NCI-H526 treated with DMSO at 0.1 percent for 48 hours (cell line): ENCODE measurements around the gene AVP.
"Not testable (repeated sequence)": the region's sequence is repeated elsewhere in the genome, so short reads cannot be mapped to it uniquely, and the experiment has no call there.

Experiments used
- DNase-seq: peaks from one replicate; lab custom pipeline; 2025; lab: John Stamatoyannopoulos, UW

Gene AVP

GRCh38 chr20:3082955-3083952 lies 1.3 kb downstream of the AVP start:
- DNase-seq = no peak

DNA sequence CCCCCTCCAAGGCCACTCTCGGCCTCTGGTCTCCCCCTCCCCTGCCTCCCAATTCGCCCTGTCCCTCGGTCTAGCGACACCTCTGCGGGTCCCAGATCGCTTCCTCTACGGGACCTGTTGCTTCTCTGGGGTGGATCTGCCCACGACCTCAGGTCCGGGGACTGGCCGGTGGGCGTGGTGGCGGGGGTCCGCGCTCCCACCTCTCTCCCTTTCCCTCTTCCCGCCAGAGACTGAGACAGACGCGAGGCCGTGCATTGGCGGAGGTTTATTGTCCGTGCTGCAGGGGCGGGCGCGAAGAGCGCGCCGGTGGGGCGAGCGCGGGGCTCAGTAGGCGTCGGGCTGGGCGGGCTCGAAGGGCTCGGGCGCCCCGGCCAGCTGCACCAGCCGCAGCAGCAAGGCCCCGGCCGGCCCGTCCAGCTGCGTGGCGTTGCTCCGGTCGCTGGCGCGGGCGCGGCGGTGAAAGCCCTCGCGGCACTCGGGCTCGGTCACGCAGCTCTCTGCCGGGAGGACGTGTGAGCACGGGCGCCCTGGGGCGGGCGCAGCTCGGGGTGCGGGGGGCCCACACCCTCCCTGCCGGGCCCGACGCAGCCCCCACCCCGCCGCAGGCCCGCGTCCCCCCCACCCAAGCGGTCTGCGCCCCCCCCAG lies 2.1 kb downstream of the AVP start:
- DNase-seq = no peak

- no peak for DNase-seq
Observed at GRCh38 chr20:3081641-3082040, 2.9 kb downstream of the AVP start.

- DNase-seq = no peak
Observed at GRCh38 chr20:3080939-3081388, 3.6 kb downstream of the AVP start.

GRCh38 chr20:3077618-3078134 lies 6.8 kb downstream of the AVP start:
- DNase-seq = no peak

GRCh38 chr20:3075315-3075714 lies 9.2 kb downstream of the AVP start:
- DNase-seq = not testable (repeated sequence)

DNA sequence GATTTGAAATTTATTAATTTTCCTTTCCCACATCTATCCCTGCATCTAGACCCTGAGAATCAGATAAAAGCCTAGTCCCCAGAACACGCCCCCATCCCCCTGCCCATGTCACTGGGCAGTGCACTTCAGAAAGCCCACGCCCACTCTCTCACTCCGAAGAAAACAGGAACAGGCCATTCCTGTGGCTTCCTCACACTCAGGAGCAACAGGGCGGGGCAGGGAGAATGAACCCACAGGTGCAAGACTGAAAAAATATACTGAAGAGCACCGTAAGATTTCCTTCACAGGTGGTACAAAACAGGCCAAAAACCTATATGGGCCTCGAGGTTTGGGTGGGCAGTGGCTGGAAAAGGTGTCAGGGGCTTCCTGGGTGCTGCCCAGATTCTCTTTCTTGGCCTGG lies 9.7 kb downstream of the AVP start:
- DNase-seq = no peak

GRCh38 chr20:3073251-3073643 lies 11.3 kb downstream of the AVP start:
- DNase-seq = not testable (repeated sequence)

GRCh38 chr20:3072530-3073250 lies 11.8 kb downstream of the AVP start:
- no peak for DNase-seq

DNA sequence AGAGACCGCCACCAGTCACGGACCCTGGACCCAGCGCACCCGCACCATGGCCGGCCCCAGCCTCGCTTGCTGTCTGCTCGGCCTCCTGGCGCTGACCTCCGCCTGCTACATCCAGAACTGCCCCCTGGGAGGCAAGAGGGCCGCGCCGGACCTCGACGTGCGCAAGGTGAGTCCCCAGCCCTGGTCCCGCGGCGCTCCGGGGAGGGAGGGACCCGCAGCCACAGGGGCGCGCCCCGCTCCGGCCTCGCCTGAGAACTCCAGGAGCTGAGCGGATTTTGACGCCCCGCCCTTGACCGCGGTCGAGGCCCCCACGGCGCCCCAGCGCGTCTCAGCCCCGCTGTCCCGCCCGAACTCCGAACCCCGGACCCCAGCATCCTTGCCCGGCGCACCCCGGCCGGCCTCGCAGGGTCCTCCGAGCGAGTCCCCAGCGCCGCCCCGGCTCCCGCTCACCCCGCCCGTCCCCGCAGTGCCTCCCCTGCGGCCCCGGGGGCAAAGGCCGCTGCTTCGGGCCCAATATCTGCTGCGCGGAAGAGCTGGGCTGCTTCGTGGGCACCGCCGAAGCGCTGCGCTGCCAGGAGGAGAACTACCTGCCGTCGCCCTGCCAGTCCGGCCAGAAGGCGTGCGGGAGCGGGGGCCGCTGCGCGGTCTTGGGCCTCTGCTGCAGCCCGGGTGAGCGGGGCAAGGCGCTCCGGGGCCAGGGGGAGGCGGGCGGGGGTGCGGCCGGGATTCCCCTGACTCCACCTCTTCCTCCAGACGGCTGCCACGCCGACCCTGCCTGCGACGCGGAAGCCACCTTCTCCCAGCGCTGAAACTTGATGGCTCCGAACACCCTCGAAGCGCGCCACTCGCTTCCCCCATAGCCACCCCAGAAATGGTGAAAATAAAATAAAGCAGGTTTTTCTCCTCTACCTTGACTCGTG lies 12.7 kb downstream of the AVP start, which contains the start of gene OXT:
TSS of gene OXT (plus strand) at position 11 of the 920 bp plus-strand sequence. CDS start at position 47, 36 bp downstream.
- DNase-seq = no peak

DNA sequence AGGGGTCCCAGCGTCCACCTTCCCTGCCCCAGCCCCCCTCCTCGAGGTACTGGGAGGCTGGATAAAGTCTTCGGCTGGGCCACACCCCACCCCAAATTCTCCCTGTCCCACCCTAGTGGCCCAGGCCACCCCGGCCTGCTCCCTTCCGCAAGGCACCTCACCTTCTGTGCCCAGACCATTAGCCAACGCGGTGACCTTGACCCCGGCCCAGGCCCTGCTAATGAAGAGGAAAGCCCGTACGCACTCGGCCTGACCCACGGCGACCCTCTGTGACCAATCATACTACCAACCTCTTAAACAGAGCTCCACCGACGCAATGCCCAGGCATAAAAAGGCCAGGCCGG lies 13.3 kb downstream of the AVP start:
- no peak for DNase-seq

- no peak for DNase-seq
Observed at GRCh38 chr20:3070725-3071124, 13.8 kb downstream of the AVP start.

DNA sequence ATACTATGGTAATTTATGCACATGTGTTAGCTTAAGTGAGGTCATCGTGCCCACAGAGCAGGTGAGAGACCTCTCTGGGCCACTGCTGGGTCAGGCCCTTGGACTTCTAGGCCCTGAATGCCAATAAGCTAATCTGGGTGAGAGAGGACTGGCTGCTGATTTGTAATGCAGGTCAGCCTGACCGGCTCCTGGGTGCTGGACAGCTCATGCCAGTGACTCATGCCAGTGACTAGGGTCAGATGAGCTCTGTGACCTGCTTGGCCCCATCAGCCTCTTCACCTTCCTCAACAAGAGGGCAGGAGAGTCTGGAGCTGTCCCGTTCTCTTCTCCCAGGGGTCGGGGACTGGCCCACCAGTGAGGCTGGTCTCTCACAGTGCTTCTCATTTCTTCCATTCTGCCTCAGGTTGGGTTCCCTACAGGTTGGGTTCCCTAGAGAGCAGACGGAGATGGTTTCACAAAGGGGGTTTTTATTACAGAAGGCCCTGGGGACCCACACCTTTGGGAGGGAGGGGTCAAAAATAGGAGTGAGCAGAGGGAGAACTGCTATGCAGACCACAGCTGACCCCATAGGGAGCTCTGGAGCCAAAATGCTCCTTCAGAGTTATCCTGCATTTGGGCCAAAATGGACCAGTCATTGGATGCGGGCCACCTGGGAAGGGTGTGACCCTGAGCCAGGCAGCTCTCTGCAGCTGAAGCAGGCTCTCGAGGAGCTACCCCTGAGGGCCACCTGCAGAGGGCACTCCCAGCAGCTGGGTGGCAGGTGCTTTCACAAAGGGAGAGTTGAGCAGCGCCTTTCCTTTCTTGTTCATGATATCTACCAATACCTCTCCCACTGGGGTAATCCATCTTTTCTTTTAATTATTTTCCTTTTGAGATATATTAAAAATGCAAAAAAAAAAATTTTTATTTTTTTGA lies 15.3 kb downstream of the AVP start:
- DNase-seq = peak; percentile 9

- no peak for DNase-seq
Observed at GRCh38 chr20:3068075-3068474, 16.4 kb downstream of the AVP start.

- no peak for DNase-seq
Observed at GRCh38 chr20:3067139-3068014, 17.1 kb downstream of the AVP start.

GRCh38 chr20:3064119-3064518 lies 20.4 kb downstream of the AVP start:
- DNase-seq = not testable (repeated sequence)

- DNase-seq = no peak
Observed at GRCh38 chr20:3059489-3059888, 25.0 kb downstream of the AVP start.

DNA sequence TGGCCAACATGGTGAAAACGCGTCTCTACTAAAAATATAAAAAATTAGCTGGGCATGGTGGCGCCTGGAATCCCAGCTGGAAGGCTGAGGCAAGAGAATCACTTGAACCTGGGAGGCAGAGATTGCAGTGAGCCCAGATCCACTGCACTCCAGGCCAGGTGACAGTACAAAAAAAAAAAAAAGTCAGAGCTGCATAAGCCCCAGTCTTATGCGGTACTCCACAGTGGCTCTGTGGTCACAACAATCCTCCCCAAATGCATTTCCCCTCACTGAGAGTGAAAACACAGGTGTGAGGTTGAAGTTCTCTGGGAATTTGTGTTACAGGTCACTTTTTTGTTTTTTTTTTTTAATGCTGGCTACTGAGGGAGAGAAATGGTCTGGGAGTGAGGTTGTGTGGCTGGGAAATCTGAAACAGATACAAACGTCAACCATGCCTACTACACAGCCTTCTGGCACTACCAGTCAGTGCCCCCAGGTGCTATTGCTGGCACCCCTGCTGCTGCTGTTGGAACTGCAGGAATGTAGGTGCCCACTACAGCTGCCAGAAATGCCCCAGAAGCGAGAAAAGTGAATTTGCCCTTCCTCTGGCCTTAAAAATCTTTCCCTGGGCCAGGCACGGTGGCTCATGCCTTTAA lies 33.0 kb downstream of the AVP start:
- DNase-seq = no peak
